ENCODE data around the gene CTBP2.

Gene CTBP2

DNA sequence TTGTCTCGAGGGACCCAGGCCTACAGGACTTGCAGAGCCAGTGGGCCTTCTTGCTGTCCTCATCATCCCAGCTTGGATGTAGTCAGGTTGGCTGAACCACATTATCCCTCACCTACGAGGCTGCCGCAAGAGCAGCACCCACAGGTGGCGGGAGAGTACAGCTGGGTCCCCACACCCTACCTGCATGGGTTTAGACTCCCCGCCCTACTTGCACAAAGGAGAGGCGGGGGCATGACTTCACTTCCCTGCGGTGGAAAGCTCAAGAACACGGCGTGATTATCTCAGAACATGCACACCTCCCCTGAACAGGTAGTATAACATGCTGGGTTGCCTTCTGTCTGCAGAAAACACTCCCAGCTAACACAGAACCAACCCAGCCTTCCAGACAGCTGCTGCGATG, 57.5 kb downstream of the CTBP2 start:
- no peak for DNase-seq

DNA sequence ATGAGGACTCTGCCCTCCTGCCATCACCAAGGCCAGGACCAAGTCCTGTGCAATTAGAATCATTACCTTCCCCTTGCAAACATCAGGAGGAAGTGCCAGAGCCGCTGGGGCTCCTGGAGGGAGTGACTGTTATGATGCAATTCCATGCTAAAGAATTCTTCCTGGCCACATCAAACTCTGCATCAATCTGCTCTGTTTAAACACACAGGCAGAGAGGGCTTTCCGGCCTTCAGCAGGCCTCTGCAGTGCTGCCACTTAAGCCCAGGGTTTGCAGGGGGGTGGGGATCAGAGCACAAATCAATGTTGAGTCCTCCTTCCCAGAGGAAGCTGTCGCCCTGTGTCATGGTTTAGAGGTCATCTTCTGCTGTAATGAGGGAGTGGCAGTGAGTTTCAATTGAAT, 58.1 kb downstream of the CTBP2 start:
- DNase-seq, result no peak

DNA sequence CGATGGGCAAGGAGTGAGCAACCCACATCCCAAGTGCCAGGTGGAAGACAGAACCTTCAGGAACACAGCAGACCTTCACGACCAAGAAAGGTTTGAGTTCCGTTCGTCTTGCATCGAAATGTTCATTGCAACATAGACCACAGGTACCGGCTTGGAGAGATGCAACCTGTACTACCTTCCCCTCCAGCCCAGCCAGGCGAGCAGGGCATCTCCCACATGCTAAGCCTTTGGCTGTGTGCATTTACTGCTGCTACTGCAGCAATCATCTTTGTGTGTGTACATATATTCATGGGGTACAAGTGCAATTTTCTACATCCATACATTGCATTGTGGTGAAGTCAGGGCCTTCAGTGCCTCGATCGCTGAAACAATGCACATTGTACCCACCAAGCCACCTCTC, 58.8 kb downstream of the CTBP2 start:
- DNase-seq, result no peak

DNA sequence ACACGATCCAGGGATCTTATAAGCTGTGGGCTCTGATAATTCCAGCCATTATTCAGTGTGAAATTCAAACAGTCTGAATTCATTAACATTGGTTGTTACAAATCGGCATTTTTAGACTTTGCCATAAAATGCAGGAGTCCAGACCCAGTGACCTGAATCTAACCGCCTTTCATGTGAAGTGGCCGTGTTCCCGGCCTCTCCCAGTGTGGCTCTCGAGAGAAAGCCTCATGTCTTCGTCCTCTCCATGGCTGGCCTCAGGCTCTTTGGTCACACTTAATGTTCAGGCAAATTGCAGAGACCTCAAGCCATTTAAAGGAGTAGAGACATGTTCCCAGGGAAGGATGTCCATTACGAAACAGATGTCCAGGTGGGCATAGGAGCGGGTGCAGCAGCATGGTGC, 59.3 kb downstream of the CTBP2 start:
- no peak for DNase-seq

DNA sequence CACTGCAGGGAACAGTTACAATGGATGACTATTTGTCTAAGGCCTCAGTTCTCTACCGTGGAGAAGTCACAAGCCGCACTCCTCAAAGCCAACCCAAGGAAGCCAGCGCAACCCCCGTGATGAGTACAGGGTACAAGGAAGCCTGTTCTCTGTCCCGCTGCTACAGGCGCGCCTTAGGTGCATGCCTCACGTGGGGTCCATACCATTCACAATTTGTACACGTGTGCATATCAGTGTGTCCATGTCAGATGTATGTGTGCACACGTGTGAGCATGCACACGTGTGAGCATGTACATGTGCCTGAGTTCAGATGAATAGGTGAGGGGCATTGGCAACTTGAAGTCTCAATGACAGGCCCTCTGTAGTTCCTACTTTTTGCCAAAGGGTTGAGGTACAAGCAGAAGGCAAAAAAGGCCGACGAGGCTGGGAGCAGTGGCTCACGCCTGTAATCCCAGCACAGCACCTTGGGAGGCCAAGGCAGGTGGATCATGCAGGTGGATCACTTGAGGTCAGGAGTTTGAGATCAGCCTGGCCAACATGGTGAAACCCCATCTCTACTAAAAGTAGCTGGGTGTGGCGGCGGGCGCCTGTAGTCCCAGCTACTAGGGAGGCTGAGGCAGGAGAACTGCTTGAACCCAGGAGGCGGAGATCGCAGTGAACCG, 62.8 kb downstream of the CTBP2 start:
- no peak for DNase-seq

DNA sequence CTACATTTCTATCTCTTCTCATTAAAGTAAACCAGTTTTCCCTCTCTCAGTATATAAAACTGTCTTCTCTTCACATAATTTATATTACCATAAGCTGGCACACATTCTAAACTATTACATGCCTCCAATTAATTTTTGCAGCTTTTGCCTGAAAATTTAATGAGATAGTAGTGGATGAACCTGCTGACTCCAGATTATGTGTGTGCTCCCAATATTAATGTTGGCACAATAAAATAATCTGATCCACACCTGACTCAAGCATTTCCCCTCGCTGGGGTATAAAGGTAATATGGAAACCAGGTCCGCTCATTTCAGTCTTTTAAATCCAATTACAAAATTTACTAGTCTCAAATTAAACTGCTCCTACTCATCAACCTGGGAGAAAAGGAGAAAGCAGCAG, 63.4 kb downstream of the CTBP2 start:
- no peak for DNase-seq

DNA sequence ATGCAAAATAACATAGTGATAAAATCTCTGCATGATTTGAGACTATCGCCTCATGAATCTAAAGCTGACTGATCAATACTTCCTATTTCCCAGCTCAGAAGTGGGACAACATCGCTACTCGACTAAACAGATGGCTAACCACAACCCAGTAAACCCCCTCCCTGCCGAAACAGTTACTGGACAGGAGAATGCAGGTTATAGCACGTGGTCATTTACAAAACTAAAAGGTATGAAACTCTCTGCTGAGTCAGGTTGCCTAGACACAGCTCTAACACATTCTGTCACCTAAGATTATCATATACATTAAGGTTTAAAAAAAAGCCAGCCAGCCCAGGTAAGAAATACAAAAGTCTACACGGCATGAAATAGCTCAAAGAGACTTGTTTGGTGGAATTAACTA, 64.0 kb downstream of the CTBP2 start:
- DNase-seq, result no peak

DNA sequence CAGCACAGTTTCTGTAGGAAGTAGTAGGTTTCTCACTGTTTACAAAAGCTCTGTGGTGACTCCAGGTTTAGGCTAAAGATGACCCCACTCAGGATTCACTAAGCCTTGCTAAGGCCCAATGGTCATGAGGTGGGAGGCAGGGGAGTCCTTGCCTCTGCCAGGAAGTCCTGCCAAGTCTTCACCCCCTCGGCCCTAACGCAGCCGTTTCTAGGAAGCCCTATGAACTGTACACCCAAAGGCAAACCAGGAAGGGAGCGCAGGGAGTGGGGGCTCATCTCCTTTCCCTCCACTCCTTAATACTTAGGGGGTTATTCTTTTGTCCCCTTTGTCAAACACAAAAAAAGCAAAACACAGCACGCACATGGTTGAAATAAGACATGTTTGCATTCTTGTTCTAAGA, 64.6 kb downstream of the CTBP2 start:
- no peak for DNase-seq

DNA sequence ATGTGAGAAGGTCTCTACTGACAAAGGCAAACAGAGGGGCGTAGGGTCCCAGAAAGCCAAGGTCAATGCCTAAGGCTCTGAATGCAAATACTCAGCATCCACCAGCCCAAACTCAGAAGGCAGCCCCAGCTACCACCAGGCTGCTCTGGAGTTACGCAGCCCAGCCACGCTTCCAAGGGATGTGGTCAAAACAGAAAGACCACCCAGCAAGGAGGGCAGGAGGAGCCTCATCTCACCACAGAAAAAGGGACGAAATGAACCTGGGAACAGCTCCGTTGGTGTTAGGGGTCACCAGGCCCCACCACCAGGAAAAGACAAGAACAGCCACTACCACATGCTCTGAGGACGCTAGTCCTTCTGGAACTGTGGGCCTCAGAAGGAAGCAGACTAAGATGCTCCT, 65.1 kb downstream of the CTBP2 start:
- no peak for DNase-seq

DNA sequence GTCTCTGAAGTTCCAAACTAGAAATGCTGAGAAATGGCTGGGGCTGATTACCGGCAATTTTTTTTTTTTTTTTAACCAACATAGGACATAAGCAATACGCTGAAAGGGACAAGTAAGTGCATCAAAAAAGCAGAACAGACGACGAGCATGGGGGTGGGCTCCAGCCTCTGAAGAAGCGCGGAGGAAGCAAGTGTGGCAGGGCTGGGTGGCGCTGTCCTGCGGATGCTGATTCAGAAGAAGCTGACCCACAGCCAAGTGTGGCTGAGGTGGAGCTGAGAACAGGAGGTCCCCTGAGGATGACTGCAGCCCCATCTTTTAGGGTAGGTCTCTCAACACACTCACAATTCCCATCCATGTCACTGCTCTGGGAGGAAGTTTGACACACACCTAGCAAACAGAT, 65.6 kb downstream of the CTBP2 start:
- DNase-seq, result no peak

DNA sequence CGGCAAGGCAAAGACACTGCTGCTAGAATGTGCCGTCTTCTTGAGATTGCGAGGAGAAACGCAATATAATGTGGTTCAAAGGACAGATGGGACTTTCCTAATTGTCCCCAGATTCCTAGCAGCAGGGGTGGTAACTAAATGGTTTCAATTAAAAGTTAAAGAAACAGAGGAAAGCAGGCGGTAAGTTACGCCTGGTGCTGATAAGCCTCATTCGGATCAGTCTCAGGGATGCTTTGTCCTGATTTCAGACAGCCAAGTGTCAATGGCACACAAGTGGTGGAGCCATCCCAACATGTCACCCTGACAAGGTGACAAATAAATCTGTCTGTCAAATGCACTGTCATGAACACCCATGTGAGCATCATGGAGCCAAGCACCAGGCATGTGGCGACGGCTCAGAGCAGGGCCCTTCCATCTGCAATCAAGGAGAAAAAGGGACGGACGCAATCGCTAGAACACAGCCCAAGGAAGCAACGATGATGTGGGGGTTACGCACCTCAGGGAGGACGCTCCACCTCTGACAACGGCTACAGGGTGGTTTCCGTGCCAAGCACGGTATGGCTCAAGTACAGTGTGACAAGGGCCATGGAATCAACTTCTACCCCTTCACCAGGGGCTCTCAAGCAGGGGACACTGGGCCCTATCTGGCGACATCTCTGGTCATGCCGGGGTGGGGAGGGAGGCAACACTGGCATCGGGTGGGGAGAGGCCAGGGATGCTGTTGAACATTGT, 66.2 kb downstream of the CTBP2 start:
- no peak for DNase-seq

DNA sequence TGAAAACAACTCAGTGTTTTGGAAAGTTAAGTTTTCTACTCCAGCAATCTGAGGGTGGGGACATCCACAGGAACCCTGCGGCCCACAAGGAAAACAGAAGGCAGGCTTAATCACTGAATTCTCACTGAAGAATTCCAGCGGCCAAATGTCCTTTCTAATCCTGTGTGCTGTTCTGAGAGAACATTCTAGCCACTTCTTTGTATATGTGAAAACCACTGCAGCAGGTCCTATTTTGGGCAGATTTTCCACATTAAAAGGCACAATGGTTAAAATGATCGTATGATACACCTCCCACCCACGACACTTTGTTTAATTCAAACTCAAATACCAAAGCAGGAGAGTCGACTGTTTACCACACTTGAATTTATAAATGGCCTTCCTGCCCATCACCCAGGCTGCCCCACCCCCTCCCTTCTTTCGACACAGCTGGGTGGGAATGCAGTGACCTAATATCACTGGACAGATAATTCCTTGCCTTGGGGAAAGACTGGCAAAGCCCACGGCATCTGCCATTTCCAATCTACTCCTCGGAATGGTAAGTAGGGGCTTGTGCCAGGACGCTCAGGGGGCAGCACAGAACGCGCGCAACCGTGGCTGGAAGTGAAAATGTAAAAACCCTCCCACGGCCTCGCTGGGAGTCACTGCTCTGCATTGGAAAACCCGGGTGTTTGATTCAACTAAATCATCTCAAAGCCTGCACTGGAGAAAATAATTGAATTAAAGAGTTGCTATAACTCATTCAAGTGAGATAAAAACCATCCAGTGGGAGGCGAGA, 67.0 kb downstream of the CTBP2 start:
- DNase-seq, result no peak

DNA sequence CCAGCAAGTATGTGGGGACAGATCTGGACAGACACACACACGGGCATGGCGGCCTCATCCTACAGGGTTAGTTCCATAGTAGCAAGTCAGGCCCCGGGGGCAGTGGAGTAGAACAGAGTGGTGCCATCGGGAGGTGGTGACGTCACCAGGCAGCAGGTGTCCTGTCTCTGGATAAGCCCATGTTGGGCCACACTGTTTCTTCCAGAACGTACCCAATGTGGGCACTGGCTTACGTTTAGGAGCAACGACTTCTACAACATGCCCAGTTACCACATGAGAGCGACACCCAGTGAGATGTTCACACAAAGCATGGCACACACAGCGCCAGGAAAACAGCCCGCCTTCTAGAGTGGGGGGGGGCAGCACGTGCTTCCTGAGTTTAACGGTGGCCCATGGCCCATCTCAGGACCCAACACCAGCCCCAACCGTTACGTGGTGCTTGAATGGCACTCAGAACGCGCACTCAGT, 67.8 kb downstream of the CTBP2 start:
- no peak for DNase-seq

DNA sequence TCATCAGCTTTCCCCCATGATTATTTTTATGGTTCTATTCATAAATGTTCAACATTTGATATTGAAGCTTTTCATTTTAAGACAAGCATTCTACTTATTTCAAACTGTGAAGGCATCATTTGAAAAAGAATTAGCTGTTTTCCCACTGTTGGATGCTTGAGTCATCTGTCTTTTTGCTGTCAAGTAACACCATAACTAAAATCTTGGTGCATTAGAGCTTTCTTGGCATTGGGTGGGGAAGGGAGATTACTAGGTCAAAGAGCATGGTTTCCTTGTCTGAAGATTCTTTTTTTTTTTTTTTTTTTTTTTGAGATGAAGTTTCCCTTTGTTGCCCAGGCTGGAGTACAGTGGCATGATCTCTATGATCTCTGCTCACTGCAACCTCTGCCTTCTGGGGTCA, 68.5 kb downstream of the CTBP2 start:
- no peak for DNase-seq

DNA sequence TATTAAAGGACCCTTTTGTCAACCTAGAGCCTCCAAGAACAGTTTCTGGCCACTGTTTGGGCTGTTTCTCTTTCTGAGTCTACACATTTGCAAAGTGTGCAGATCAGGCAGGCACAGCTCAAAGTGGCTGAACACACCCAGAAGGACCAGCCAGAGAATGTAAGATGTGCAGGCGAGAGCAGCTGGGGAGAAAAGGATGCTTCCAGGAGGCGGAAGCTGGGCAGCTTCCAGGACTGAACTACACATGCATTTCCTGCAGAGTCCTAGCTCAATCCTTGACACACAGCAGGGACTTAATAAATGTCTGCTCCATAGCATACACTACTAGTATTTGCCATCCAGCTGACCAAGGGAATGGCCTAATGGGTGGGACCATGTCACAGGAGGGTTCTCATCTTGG, 70.9 kb downstream of the CTBP2 start:
- no peak for DNase-seq

DNA sequence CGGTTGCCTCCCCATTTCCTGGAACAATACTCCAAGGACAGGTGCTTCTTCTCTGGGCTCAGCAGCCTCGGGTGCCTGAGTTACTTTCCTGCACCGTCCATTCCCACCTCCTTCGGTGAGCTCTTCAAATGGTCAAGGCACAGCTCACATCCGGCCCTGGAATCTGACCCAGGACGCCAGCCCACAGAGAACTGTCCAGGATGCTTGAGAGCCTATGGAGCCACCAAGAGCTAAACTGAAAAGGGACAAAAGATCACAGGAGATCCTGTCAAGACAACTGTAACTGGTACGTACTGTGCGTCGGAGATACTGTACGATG, 72.5 kb downstream of the CTBP2 start:
- no peak for DNase-seq

DNA sequence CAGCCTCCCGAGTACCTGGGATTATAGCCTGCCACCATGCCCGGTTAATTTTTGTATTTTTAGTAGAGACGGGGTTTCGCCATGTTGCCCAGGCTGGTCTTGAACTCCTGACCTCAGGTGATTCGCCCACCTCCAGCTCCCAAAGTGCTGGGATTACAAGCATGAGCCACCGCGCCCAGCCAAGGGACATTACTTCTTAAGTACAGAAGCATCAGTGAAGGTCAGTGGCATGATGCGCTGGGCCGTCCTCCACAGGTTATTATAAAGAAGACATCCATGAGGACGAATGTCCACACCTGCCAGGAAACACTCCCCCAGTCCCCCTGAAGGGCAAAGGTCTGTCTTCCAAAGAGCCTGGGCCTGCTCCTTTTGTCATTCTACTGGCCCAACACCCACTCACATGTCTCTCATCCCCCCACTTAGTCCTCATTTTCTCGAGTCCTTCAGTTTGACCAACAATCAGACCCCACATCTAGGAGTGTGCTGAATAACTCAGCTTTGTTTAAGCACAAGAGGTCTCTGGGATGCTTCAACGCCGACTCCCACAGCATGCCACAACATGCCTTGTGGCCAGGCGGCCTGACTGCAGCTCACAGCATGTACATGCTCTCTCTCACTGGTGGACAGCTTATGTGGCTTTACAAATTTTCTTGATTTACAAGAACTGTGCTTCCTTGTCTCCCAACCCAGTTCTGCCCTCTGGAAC, 73.0 kb downstream of the CTBP2 start:
- no peak for DNase-seq

DNA sequence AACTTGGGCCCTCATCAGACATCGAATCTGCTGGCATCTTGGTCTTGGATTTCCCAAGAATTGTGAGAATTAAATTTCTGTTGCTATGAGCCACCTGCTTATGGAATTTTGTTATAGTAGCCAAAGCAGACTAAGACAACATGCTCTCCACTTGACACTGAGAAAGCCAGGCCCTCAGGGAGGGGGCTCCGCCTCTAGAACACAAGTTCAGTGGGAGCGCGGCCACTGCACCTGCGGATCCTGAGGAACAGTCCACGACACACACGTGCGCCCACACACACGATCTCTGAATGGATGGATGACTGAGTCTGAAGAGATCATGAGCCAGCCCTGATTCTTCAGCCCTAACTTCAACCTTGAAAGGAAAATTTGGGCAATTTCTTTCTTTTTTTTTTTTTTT, 73.7 kb downstream of the CTBP2 start:
- DNase-seq, result no peak

DNA sequence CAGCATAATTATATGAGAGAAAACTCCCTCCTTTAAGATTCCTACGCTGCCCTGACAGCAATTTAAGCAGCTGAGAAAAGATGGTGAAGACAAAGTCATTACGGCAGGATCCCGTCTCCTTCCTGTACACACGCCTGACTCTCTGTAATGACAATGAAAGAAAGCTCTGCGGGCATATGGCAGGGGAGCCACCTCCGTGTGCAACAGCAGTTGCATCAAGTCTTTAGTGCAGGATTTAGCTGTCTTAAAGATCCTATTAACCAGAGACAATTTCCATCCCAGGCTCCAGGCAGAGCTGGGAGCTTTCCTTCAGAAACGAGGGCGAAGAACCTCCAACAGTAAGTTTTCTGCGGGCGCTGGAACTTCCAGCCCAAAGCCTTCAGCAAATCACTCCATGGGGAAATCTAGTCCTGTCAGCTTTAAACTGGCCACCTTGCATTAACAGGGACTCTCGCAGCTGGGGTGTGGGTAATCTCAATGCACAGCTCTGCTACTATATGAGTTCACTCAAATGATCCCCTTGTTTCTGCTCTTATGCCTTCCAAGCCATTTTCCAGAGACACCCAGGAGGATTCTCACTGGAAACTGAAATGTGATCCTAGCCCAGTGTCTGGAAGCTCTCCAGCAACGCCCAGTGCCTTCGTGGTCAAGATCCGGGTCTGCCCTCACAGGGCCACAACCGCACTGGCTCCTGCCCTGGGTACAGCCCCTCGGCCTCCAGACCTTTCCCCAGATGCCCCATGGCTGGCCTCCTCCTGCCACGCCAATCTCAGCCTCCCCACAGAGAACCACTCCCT, 74.9 kb downstream of the CTBP2 start:
- DNase-seq, result no peak

DNA sequence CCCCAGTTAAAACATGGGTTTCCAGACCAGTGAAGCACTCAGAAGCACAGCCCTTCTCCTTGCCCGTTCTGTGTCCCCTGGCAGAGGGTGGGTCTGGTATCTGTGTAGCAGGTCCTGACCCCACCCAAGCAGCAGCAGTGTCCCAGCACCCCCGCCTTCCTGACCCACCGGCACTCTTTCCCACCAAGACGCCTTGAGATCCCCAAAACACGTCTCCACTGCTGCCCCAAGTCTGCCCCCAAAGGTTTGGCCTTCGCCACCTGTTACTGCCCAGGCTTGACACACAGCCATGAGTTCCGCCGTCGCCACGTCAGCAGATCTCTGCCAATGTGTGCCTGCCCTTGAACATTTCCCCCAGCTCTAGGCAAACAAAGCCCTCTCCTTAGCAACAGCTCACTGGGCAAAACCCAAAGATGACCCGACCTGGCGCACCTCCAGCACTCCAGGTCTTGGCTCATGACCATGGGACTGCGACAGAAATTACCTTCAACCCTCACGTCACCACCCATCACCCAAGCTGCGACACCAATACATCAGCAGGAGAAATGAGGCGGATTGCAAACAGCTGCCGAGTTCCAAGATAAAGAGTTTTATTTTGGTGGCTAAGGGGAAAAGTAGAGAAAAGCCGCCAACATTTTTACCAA, 75.6 kb downstream of the CTBP2 start:
- DNase-seq, result no peak

DNA sequence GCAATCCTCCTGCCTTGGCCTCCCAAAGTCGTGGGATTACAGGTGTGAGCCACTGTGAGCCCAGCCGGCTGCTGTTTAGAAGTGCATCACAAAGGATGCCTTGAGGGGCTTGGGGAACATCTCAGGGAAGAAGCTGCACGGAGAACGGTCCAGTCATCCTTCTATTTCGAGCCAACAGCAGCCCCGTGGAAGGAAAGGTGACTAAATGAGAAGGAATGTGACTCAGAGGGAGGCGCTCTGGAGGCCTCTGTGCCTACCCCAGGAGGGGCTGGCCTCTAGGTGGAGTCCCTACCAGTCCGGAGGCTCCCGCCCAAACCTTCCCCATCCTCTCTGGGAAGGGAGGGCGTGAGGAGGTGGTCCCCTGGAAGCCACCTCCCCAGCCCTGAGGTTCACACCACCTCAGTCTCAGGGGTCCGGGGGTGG, 76.2 kb downstream of the CTBP2 start:
- no peak for DNase-seq

DNA sequence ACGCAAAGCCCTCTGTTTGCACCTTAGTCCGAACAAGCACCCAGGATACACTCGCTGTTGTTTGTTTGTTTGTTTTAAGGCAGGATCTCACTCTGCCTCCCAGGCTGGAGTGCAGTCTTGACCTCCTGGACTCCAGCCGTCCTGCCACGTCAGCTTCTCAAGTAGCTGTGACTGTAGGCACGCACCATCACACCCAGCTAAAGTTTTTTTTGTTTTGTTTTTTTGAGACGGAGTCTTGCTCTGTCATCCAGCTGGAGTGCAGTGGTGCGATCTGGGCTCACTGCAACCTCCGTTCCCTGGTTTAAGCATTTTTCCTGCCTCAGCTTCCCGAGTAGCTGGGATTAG, 76.8 kb downstream of the CTBP2 start:
- no peak for DNase-seq

Measured in activated CD4-positive, CD25-positive, alpha-beta regulatory T cell (primary cell).